GM19239 (cell line): Measurements from ENCODE around the gene SAA4.
"Not testable (repeated sequence)": the region's sequence is repeated elsewhere in the genome, so short reads cannot be mapped to it uniquely, and the experiment has no call there.

Experiments
- DNase-seq: peaks from one replicate; pipeline ENCODE4 v3.0.0; 2011; ENCODE audit warnings: low spot score; ENCODE audit not compliant: insufficient read length
- FAIRE-seq: peaks from 2 replicates; lab custom pipeline; 2011; peaks lifted over from hg19 to GRCh38; lab: Jason Lieb, UNC

Gene SAA4

GRCh38 chr11:18248561-18248960 is 12.0 kb upstream of the SAA4 start, which contains the start of gene SAA2:
SAA2 (minus strand) TSS chr11:18248668; CDS start chr11:18248011, 657 bp downstream.
- DNase-seq (no peak), FAIRE-seq (no peak)

- DNase-seq: not testable (repeated sequence)
- FAIRE-seq: peak; percentile 99
Observed at GRCh38 chr11:18247191-18247581, 10.6 kb upstream of the SAA4 start.

- DNase-seq: peak; percentile 44
- FAIRE-seq: not testable (repeated sequence)
Observed at GRCh38 chr11:18246379-18247190, 10.0 kb upstream of the SAA4 start.

GRCh38 chr11:18245396-18245795 is 8.8 kb upstream of the SAA4 start:
- no peak for FAIRE-seq

GRCh38 chr11:18243783-18244362 is 7.3 kb upstream of the SAA4 start:
- DNase-seq (no peak), FAIRE-seq (peak; percentile 79)

More at GRCh38 chr11:18245396-18245795, 8.8 kb upstream of the SAA4 start:
- no peak for DNase-seq

- FAIRE-seq (no peak), DNase-seq (no peak)
Observed at GRCh38 chr11:18239655-18240054, 3.1 kb upstream of the SAA4 start.

GRCh38 chr11:18235394-18236334 is 938 bp downstream of the SAA4 start:
- FAIRE-seq: no peak
- DNase-seq: no peak

GRCh38 chr11:18233912-18234311 is 2.7 kb downstream of the SAA4 start:
- DNase-seq: no peak
- FAIRE-seq: no peak

- no peak for DNase-seq
- no peak for FAIRE-seq
Observed at GRCh38 chr11:18230859-18231258, 5.7 kb downstream of the SAA4 start.

GRCh38 chr11:18229501-18229900 is 7.1 kb downstream of the SAA4 start:
- peak; percentile 93 for FAIRE-seq
- peak; percentile 45 for DNase-seq

GRCh38 chr11:18225913-18226312 is 10.7 kb downstream of the SAA4 start:
- peak; percentile 80 for FAIRE-seq
- no peak for DNase-seq

- DNase-seq (no peak), FAIRE-seq (no peak)
Observed at GRCh38 chr11:18223591-18224387, 12.8 kb downstream of the SAA4 start.

GRCh38 chr11:18222814-18223421 is 13.7 kb downstream of the SAA4 start:
- DNase-seq (no peak), FAIRE-seq (no peak)

GRCh38 chr11:18221274-18221876 is 15.2 kb downstream of the SAA4 start:
- FAIRE-seq: no peak
- DNase-seq: no peak

GRCh38 chr11:18209058-18209457 is 27.5 kb downstream of the SAA4 start:
- no peak for DNase-seq
- no peak for FAIRE-seq

- FAIRE-seq (no peak), DNase-seq (no peak)
Observed at GRCh38 chr11:18204771-18205170, 31.8 kb downstream of the SAA4 start.

GRCh38 chr11:18204220-18204619 is 32.4 kb downstream of the SAA4 start:
- no peak for FAIRE-seq

GRCh38 chr11:18203723-18204122 is 32.9 kb downstream of the SAA4 start:
- peak; percentile 67 for FAIRE-seq
- peak; percentile 34 for DNase-seq

More at GRCh38 chr11:18204220-18204619, 32.4 kb downstream of the SAA4 start:
- no peak for DNase-seq

GRCh38 chr11:18197738-18198137 is 38.9 kb downstream of the SAA4 start:
- DNase-seq, FAIRE-seq: not testable (repeated sequence)
